Keratinocyte (primary cell): ENCODE data around the gene ITGBL1. TPM values are rescaled to one million over a fixed set of nuclear protein-coding genes. Genes with fewer than 3 reads are reported as not detected.

Source experiments
- DNase-seq: peaks from one replicate; pipeline ENCODE4 v3.0.0-alpha.2; 2011; ENCODE audit warnings: low read depth, missing footprints, low spot score
- FAIRE-seq: peaks from 2 replicates; lab custom pipeline; 2011; peaks lifted over from hg19 to GRCh38; lab: Jason Lieb, UNC
- H2AFZ ChIP-seq: 2 replicates; pipeline ENCODE4 v1.6.0; 2012; ENCODE audit warnings: low read length, control low read depth, inconsistent platforms; ENCODE audit not compliant: control insufficient read depth
- H3K27ac ChIP-seq: 2 replicates; pipeline ENCODE4 v1.5.1; 2011; ENCODE audit warnings: low read length; ENCODE audit not compliant: control insufficient read depth, insufficient read depth
- H3K27me3 ChIP-seq: 3 replicates; pipeline ENCODE4 v1.6.0; 2011; ENCODE audit warnings: low read length; ENCODE audit not compliant: control insufficient read depth, insufficient read depth; ENCODE audit errors: extremely low read depth
- H3K36me3 ChIP-seq, 2 experiments: 2 replicates in 1 of 2; 3 replicates in 1 of 2; pipeline ENCODE4 v1.5.1; 2011; ENCODE audit warnings: low read length in 2 of 2, mild to moderate bottlenecking in 1 of 2; ENCODE audit not compliant: control insufficient read depth in 2 of 2, insufficient read depth in 2 of 2; ENCODE audit errors: extremely low read depth in 1 of 2
- H3K4me1 ChIP-seq: 3 replicates; pipeline ENCODE4 v1.5.1; 2011; ENCODE audit warnings: low read length; ENCODE audit not compliant: control insufficient read depth, insufficient read depth; ENCODE audit errors: extremely low read depth
- H3K4me2 ChIP-seq: 3 replicates; pipeline ENCODE4 v1.6.0; 2011; ENCODE audit warnings: low read depth, low read length; ENCODE audit not compliant: control insufficient read depth, insufficient read depth; ENCODE audit errors: extremely low read depth
- H3K4me3 ChIP-seq, 3 experiments: fragments of 200-600 bp in 1 of 3; sonication (generic) in 1 of 3; 2 replicates in 2 of 3; 3 replicates in 1 of 3; pipeline ENCODE4 v1.5.1; 2011 to 2016; ENCODE audit warnings: low read length in 3 of 3, mild to moderate bottlenecking in 3 of 3, control low read depth in 2 of 3, inconsistent platforms in 1 of 3, low read depth in 1 of 3, mixed read lengths in 1 of 3, mixed run types in 1 of 3, moderate library complexity in 1 of 3; ENCODE audit not compliant: control insufficient read depth in 2 of 3, insufficient read depth in 2 of 3; ENCODE audit errors: extremely low read depth in 1 of 3
- H3K79me2 ChIP-seq: 2 replicates; pipeline ENCODE4 v1.6.0; 2012; ENCODE audit warnings: low read length; ENCODE audit not compliant: control insufficient read depth, insufficient read depth
- H3K9ac ChIP-seq: 3 replicates; pipeline ENCODE4 v1.6.0; 2011; ENCODE audit warnings: low read length; ENCODE audit not compliant: control insufficient read depth, insufficient read depth; ENCODE audit errors: extremely low read depth
- H3K9me1 ChIP-seq: 3 replicates; pipeline ENCODE4 v1.6.0; 2011; ENCODE audit warnings: low read length; ENCODE audit not compliant: control insufficient read depth, insufficient read depth; ENCODE audit errors: extremely low read depth
- H3K9me3 ChIP-seq: 2 replicates; pipeline ENCODE4 v1.5.1; 2012; ENCODE audit warnings: low read depth, low read length; ENCODE audit not compliant: control insufficient read depth
- H4K20me1 ChIP-seq: 3 replicates; pipeline ENCODE4 v1.6.0; 2011; ENCODE audit warnings: low read length; ENCODE audit not compliant: control insufficient read depth, insufficient read depth; ENCODE audit errors: extremely low read depth
- CTCF ChIP-seq, 3 experiments: IDR thresholded peaks in 1 of 3; conservative IDR thresholded peaks in 1 of 3; optimal IDR thresholded peaks in 1 of 3; 2 replicates in 2 of 3; 3 replicates in 1 of 3; pipeline versions ENCODE3 to v1.5.1; 2011; ENCODE audit warnings: low read length in 3 of 3, mild to moderate bottlenecking in 3 of 3, moderate library complexity in 2 of 3, control low read depth in 1 of 3, inconsistent platforms in 1 of 3; ENCODE audit not compliant: insufficient read depth in 2 of 3; ENCODE audit errors: extremely low read depth in 1 of 3
- EZH2 ChIP-seq: IDR thresholded peaks from one replicate; pipeline ENCODE4 v1.6.1; 2012; ENCODE audit warnings: inconsistent platforms, mild to moderate bottlenecking, low read length, moderate library complexity
- dilution Hi-C: fragments of 300-500 bp; cut with MboI; formaldehyde crosslinking; loops from one replicate; pipeline ENCODE4 v1.7.0; 2020; ENCODE audit warnings: low sequenced_read_pairs; ENCODE audit not compliant: extremely low pct_ligation_motif_present
- polyA plus RNA-seq, 5 experiments: library from polyadenylated mRNA; depleted of rRNA in 3 of 5; stranded (reverse) in 3 of 5; stranded (forward) in 1 of 5; unstranded in 1 of 5; fragments of >200 nt; gene quantifications; 1 replicate in 1 of 5; 2 replicates in 3 of 5; 3 replicates in 1 of 5; pipeline versions ENCODE4 v1.2.1 to v1.2.3, GENCODE V29; 2011 to 2012; ENCODE audit warnings: missing spikeins in 2 of 5, low read depth in 1 of 5, low replicate concordance in 1 of 5

ITGBL1 gene
- polyA plus RNA-seq, 1 donor (not counting 4 experiments of a cell fraction or from before 2014, with no cell fraction given), result 2.1 TPM

- FAIRE-seq (peak; percentile 70), DNase-seq (no peak)
- peak overlapping the region; percentile 31 to 76 (median 72) for H3K4me3 ChIP-seq
- H3K27me3 ChIP-seq, result no peaks in the 10 kb centered on the region
- H3K27ac ChIP-seq, result peak overlapping the region; percentile 79
- H3K9me1 ChIP-seq, result no peaks in the 10 kb centered on the region
- dilution Hi-C loops, result no loop called here
- H2AFZ ChIP-seq, result peak overlapping the region; percentile 92
- H3K36me3 ChIP-seq, result no peaks in the 10 kb centered on the region
- TF ChIP-seq EZH2, result no peak
- peak in 2 of 3 experiments; percentile 47 to 66 for TF ChIP-seq CTCF (optimal IDR thresholded peaks at IDR 0.05 in 1 of 3, IDR thresholded peaks at IDR 0.05 in 1 of 3, conservative IDR thresholded peaks at IDR 0.05 in 1 of 3; ENCODE audit: extremely low read depth in 1 of 3, insufficient read depth in 2 of 3, low read length in 3 of 3)
- H4K20me1 ChIP-seq, result no peaks in the 10 kb centered on the region
- peak overlapping the region; percentile 77 for H3K9ac ChIP-seq
- peak overlapping the region; percentile 89 for H3K4me2 ChIP-seq
- H3K79me2 ChIP-seq, result no peaks in the 10 kb centered on the region
- H3K9me3 ChIP-seq, result no peaks in the 10 kb centered on the region
- peaks cover 57% of the 10 kb centered on the region for H3K4me1 ChIP-seq
These were observed 1.3 kb downstream of the ITGBL1 start for GRCh38 chr13:101453784-101454201.

- dilution Hi-C loops, result no loop called here
- Histone ChIP-seq H3K79me2 (no peaks in the 10 kb centered on the region), H3K27me3 (no peaks in the 10 kb centered on the region), H4K20me1 (no peaks in the 10 kb centered on the region), H3K27ac (peak overlapping the region; percentile 79), H3K4me1 (peaks cover 55% of the 10 kb centered on the region), H3K4me2 (peak overlapping the region; percentile 62), H3K9ac (no peak overlapping the region), H3K9me1 (no peaks in the 10 kb centered on the region), H3K4me3 (peak overlapping the region in 2 of 3 experiments; percentile 16 to 24), H3K36me3 (no peaks in the 10 kb centered on the region), H2AFZ (no peak overlapping the region), H3K9me3 (no peaks in the 10 kb centered on the region)
- TF ChIP-seq EZH2, result no peak
- TF ChIP-seq CTCF (optimal IDR thresholded peaks at IDR 0.05 in 1 of 3, IDR thresholded peaks at IDR 0.05 in 1 of 3, conservative IDR thresholded peaks at IDR 0.05 in 1 of 3; ENCODE audit: extremely low read depth in 1 of 3, insufficient read depth in 2 of 3, low read length in 3 of 3), result no peak
- no peak for DNase-seq
- peak; percentile 48 for FAIRE-seq
These were observed 2.3 kb downstream of the ITGBL1 start for GRCh38 chr13:101454767-101455166.
